ENCODE measurements around the gene DHRS12.

Gene DHRS12

DNA sequence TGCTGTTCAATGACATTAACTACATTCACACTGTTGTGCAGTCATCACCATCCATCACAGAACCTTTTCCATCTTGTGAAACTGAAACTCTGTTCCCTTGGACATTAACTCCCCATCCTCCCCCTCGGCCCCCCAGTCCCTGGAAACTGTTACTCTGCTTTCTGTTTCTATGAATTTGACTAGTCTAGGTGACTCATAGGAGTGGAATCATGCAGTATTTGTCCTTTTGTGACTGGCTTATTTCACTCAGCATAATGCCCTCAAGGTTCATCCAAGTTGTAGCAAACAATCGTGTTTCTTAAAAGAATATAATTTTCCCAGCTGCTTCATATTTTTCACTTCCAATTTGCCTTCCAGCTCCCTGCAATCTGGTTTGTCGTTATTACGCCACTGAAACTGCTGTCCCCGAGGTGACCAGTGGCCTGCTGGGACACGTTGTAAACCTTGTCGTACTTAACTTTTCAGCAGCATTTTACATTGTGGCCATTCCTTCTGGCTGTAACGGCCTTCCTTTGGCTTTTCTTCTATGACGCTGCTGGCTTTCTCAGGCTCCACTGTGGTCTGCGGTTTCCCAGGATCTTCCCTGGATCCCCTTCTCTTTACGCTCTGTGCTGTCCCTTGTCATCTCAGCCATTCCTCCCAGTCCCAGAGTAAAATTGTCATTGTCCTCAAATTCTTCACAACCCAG lies 74.0 kb downstream of the DHRS12 start:
- DNase-seq = no peak

DNA sequence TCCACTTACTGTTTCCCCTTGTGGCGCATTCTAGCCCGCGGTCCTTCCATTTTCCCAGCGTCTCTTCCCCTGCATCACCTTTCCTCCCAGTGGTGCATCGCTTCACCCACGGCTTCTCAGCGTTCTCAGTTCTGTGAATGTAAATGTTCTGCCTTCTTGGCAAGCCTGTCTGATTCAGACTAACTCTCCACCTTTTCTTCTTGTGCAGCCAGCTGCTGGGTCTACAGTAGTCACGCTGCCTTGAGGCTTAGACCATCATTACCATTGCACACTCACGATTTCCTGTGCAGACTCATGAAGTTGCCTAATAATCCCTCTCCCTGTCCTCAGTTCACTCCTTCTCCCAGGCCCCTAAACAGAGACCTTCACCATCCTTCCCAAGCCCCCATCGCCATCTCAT lies 75.0 kb downstream of the DHRS12 start:
- peak in 1 of 58 donors; percentile 17 for DNase-seq

DNA sequence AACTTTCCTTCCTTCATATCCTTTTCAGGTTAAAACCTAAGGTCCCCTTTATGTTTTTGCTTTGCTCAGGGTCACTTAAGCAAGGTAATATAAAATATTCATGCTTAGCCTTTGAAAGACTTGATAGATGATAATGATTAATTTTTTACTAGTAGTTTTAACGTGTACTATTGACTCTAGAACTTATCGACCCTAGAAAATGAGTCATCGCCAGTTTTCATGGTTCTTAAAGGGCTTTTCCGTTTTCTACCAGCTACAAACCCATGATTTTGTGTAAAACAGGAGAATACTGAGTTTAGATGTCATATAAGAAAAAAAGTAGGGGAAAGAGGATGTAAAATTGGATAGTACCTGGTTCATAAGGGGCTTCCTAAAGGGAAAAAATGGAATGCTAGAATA lies 75.7 kb downstream of the DHRS12 start:
- no peak for DNase-seq

DNA sequence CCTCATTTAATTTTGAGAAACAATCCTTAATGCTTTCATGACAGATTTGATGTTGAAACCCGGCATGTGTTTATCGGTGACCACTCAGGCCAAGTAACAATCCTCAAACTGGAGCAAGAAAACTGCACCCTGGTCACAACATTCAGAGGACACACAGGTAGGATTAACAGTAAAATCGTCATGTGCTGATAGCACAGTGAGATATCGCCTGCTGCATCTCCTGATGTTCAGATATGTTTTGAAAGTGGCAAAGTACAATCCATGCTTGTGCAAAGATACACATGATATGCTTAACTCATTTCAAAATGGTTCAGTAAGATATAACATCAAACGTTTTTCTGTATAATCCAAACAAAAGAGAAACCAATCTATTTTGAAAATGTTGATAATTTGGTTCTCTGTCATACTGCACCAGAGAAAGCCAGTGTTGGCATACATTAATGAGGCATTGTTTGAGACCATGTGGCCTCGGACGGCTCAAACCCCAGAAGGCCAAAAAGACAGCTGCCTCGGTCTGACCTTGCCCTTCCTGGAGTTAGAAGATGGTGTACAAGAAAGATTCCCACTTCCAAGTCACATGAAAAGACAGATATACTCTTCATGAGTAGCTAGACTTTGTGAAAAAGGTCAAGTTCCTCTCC lies 76.2 kb downstream of the DHRS12 start:
- DNase-seq = peak in 13 of 58 donors; percentile 7 to 59 (median 47)

DNA sequence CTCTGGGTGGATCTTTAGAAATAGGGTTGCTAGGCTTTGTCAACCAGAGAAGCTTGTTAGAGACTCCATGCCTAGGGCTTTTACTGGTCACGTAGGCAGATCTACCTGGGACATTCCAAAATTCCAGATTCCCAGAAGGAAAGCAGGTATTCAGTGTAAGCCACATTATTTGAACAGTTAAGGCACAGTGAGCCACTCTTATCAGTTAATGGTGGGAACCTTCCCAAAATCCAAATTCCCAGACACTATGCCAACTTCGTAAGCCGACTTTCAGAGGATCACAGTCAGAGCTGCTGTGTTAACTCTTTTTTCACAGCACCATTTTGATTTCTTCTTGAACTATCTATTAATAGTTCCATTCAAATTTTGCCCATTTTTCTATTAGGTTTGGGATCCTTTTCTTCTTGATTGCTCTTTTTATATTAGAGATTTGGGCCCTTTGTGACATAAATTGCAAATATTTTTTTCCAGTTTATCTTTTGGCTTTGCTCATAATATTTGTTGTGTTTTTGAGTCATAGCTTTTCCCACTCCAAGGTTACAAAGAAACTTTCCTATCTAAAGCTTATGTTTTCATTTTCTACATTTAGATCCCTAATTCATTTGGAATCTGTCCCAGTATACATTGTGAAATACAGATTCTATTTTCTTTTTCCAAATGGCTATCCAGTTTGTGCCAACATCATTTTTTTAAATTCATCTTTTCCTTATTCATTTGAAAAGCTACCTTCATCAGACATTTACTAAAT lies 77.3 kb downstream of the DHRS12 start:
- no peak for DNase-seq

DNA sequence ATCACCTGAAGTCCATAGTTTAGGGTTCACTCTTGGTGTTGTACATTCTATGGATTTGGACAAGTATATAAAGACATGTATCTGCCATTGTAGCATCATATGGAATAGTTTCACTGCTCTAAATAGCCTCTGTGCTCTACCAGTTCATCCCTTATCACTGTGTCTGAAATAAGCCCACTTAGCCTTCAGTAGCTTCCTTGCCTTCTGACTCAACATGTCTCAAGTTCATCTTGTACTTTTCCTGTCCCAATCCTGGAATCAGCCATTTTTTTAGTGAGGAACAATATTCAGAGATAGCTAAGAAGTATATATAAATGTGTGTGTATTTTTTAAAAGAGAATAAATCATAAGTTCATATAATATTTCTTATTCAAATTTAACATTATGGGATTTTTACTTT lies 79.2 kb downstream of the DHRS12 start:
- no peak for DNase-seq

DNA sequence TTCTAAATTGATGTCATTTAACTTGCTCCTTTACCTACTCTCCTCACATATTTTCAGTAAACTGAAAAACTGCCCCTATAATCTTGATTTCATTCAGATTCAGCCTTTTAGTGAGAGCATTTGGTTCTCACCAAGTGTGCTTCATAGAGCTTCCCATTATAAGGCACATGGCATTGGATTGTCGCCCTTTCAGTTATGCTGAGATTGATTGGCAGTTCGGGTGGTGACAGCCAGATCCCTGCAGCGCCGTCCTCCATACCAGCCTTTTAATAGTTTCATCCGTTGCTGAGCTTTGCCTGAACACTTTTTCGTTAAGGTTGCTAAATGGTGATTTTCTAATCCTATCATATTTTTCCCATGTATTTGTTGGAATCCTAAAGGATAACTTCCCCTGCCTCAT lies 80.4 kb downstream of the DHRS12 start:
- DNase-seq = peak in 6 of 58 donors; percentile 18 to 52 (median 27)

DNA sequence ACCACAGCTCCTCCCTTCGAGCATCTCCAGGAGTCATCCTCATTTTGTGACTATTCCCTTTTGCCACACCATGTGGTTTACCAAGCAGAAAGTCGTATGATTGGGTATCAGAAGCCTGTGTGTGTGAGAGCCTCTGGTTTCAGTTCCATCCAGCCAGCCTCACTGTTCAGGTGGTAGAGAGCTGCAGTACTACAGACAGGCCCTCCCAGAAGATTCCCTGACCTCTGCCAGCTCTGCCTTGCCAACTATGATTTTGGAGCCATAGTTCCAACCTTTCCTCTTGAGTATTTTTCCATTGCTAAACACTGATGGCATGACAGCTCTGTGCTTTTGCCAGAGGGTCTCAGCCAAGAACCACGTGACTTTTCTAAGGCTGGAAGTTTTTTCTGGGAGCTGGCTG lies 82.5 kb downstream of the DHRS12 start:
- DNase-seq = peak in 8 of 58 donors; percentile 15 to 45 (median 31)

DNA sequence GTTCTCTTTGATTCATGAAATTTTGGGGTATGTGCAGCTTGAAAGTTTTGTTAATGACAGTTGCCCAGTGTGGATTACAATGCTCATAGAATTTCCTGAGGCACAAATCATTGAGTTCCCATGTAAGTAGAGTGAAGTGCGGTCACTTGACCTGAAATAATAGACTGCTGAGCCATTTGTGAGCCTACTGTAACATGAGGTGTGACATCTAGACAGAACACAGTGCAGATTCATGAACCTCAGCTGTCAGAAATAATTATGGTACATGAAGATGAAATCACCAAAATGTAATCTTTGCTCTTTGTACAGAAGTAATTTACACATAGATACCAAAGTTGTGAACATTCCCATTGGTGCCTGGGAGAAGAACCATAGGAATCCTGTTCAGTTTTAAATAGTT lies 84.6 kb downstream of the DHRS12 start:
- no peak for DNase-seq
